DOHH2 (cell line): ENCODE results near the gene EFNA5.

Experiments used
- H3F3A ChIP-seq: fragments of 200-600 bp; sonication (generic), shearing (Covaris generic); 2 replicates; pipeline ENCODE4 v1.6.0; 2016; ENCODE audit warnings: antibody characterized with exemption, mild to moderate bottlenecking; ENCODE audit not compliant: control insufficient read depth, insufficient read depth
- H3K27ac ChIP-seq: fragments of 200-600 bp; sonication (generic); 2 replicates; pipeline ENCODE4 v1.5.1; 2014; ENCODE audit warnings: low read depth, mild to moderate bottlenecking, low read length, moderate library complexity
- H3K27me3 ChIP-seq: fragments of 200-600 bp; sonication (generic); 2 replicates; pipeline ENCODE4 v1.6.1; 2014; ENCODE audit warnings: mild to moderate bottlenecking, low read length, mixed read lengths; ENCODE audit not compliant: control insufficient read depth
- H3K36me3 ChIP-seq: fragments of 200-600 bp; sonication (generic); 2 replicates; pipeline ENCODE4 v1.6.1; 2014; ENCODE audit warnings: mild to moderate bottlenecking, low read length, moderate library complexity, mixed read lengths; ENCODE audit not compliant: control insufficient read depth
- H3K4me1 ChIP-seq: fragments of 200-600 bp; sonication (generic); 2 replicates; pipeline ENCODE4 v1.6.1; 2014; ENCODE audit warnings: mild to moderate bottlenecking, low read length, mixed read lengths; ENCODE audit not compliant: control insufficient read depth
- H3K4me2 ChIP-seq: fragments of 200-600 bp; sonication (generic); 2 replicates; pipeline ENCODE4 v1.6.0; 2014; ENCODE audit warnings: mild to moderate bottlenecking, low read length, moderate library complexity
- H3K4me3 ChIP-seq: fragments of 200-600 bp; sonication (generic); 2 replicates; pipeline ENCODE4 v1.5.1; 2014; ENCODE audit warnings: mild to moderate bottlenecking, low read length, mixed read lengths
- H3K79me2 ChIP-seq: fragments of 200-600 bp; sonication (generic); 2 replicates; pipeline ENCODE4 v1.6.1; 2014; ENCODE audit warnings: mild to moderate bottlenecking, low read length, mixed read lengths; ENCODE audit not compliant: control insufficient read depth
- H3K9me2 ChIP-seq: fragments of 200-600 bp; sonication (generic); replicated peaks from 2 replicates; pipeline ENCODE4 v1.6.1; 2014; ENCODE audit warnings: mild to moderate bottlenecking, low read length, mixed read lengths; ENCODE audit not compliant: control insufficient read depth
- H3K9me3 ChIP-seq: fragments of 200-600 bp; sonication (generic); 2 replicates; pipeline ENCODE4 v1.6.1; 2014; ENCODE audit warnings: antibody characterized with exemption, low read length, mixed read lengths; ENCODE audit not compliant: control insufficient read depth, insufficient read depth
- H4K20me1 ChIP-seq: fragments of 200-600 bp; sonication (generic); 2 replicates; pipeline ENCODE4 v1.6.0; 2014; ENCODE audit warnings: low read depth, mild to moderate bottlenecking, antibody characterized with exemption, low read length, moderate library complexity; ENCODE audit not compliant: control insufficient read depth, insufficient read depth
- EZH2phosphoT487 ChIP-seq: fragments of 200-600 bp; sonication (generic); IDR thresholded peaks from 2 replicates; pipeline ENCODE4 v1.6.1; 2017; ENCODE audit warnings: borderline replicate concordance, mild to moderate bottlenecking, antibody characterized with exemption, low read length, moderate library complexity, mixed read lengths
- TF ChIP-seq, protein P1 (sequence below): fragments of 200-600 bp; sonication (generic); IDR thresholded peaks from one replicate; pipeline ENCODE4 v1.5.1; 2014; ENCODE audit warnings: antibody characterized with exemption, mild to moderate bottlenecking, low read depth, low read length; ENCODE audit not compliant: poor library complexity, severe bottlenecking

Gene EFNA5

GRCh38 chr5:107330903-107331302, 339.8 kb downstream of the EFNA5 start:
- Histone ChIP-seq H3K36me3 (no peaks in the 10 kb centered on the region), H3F3A (no peaks in the 10 kb centered on the region), H3K27me3 (no peaks in the 10 kb centered on the region), H3K4me1 (no peaks in the 10 kb centered on the region), H3K4me2 (no peak overlapping the region), H3K9me3 (no peaks in the 10 kb centered on the region), H3K4me3 (no peak overlapping the region), H3K9me2 (no peaks in the 10 kb centered on the region), H3K79me2 (no peaks in the 10 kb centered on the region), H4K20me1 (no peaks in the 10 kb centered on the region), H3K27ac (no peak overlapping the region)
- no peak for TF ChIP-seq EZH2phosphoT487
- TF ChIP-seq, protein P1, sequence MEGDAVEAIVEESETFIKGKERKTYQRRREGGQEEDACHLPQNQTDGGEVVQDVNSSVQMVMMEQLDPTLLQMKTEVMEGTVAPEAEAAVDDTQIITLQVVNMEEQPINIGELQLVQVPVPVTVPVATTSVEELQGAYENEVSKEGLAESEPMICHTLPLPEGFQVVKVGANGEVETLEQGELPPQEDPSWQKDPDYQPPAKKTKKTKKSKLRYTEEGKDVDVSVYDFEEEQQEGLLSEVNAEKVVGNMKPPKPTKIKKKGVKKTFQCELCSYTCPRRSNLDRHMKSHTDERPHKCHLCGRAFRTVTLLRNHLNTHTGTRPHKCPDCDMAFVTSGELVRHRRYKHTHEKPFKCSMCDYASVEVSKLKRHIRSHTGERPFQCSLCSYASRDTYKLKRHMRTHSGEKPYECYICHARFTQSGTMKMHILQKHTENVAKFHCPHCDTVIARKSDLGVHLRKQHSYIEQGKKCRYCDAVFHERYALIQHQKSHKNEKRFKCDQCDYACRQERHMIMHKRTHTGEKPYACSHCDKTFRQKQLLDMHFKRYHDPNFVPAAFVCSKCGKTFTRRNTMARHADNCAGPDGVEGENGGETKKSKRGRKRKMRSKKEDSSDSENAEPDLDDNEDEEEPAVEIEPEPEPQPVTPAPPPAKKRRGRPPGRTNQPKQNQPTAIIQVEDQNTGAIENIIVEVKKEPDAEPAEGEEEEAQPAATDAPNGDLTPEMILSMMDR, result no peak

DNA sequence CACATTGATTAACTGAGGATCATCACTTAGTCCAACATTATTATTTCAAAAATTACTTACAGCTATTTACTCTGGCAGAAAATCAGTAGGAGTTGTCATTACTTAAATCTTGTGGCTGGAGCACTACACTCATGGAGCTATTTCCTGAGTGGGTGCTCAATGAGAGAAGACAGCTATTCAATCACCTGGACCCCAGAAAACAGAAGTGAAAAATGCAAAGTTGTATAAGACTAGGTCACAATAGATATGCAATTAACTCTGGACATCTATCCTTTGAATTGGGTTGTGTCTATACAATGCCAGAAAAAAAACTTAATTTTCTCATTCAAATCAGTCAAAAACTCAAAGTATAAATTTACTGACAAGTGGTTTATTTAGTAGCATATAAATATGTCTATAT, 340.9 kb downstream of the EFNA5 start:
- Histone ChIP-seq H3K4me2 (no peak overlapping the region), H4K20me1 (no peaks in the 10 kb centered on the region), H3F3A (no peaks in the 10 kb centered on the region), H3K27me3 (no peaks in the 10 kb centered on the region), H3K36me3 (no peaks in the 10 kb centered on the region), H3K4me3 (no peak overlapping the region), H3K9me3 (no peaks in the 10 kb centered on the region), H3K27ac (no peak overlapping the region), H3K79me2 (no peaks in the 10 kb centered on the region), H3K4me1 (no peaks in the 10 kb centered on the region), H3K9me2 (no peaks in the 10 kb centered on the region)
- TF ChIP-seq EZH2phosphoT487, result no peak
- TF ChIP-seq, protein P1, result no peak
